CD4-positive, alpha-beta T cell treated with Interleukin-17A for 1 hour (primary cell): Measurements from ENCODE around the gene ADGRB3.
"Not testable (repeated sequence)": the region's sequence is repeated elsewhere in the genome, so short reads cannot be mapped to it uniquely, and the experiment has no call there.

ENCODE experiments used
- DNase-seq: peaks from one replicate; pipeline ENCODE4 v3.0.0-alpha.2; 2020

Gene ADGRB3

GRCh38 chr6:69383627-69384026 is 748.5 kb downstream of the ADGRB3 start:
- no peak for DNase-seq

- DNase-seq, result no peak
Observed at GRCh38 chr6:69386426-69386825, 751.3 kb downstream of the ADGRB3 start.

GRCh38 chr6:69390125-69390524 is 755.0 kb downstream of the ADGRB3 start:
- DNase-seq, result peak; percentile 4

- DNase-seq, result no peak
Observed at GRCh38 chr6:69391106-69391505, 756.0 kb downstream of the ADGRB3 start.

- DNase-seq, result no peak
Observed at GRCh38 chr6:69392745-69393144, 757.7 kb downstream of the ADGRB3 start.

GRCh38 chr6:69398311-69398710 is 763.2 kb downstream of the ADGRB3 start:
- DNase-seq, result no peak

GRCh38 chr6:69398729-69399128 is 763.6 kb downstream of the ADGRB3 start:
- no peak for DNase-seq

GRCh38 chr6:69408886-69409285 is 773.8 kb downstream of the ADGRB3 start:
- DNase-seq, result no peak

GRCh38 chr6:69416776-69417175 is 781.7 kb downstream of the ADGRB3 start:
- no peak for DNase-seq

- no peak for DNase-seq
Observed at GRCh38 chr6:69421269-69421668, 786.2 kb downstream of the ADGRB3 start.

- DNase-seq, result no peak
Observed at GRCh38 chr6:69422020-69422419, 786.9 kb downstream of the ADGRB3 start.

GRCh38 chr6:69422475-69422874 is 787.4 kb downstream of the ADGRB3 start:
- DNase-seq, result no peak

- DNase-seq, result no peak
Observed at GRCh38 chr6:69423785-69424184, 788.7 kb downstream of the ADGRB3 start.

- DNase-seq, result no peak
Observed at GRCh38 chr6:69424581-69424980, 789.5 kb downstream of the ADGRB3 start.

GRCh38 chr6:69427882-69428281 is 792.8 kb downstream of the ADGRB3 start:
- no peak for DNase-seq

- DNase-seq, result not testable (repeated sequence)
Observed at GRCh38 chr6:69432168-69432567, 797.1 kb downstream of the ADGRB3 start.

GRCh38 chr6:69433116-69433515 is 798.0 kb downstream of the ADGRB3 start:
- not testable (repeated sequence) for DNase-seq

- DNase-seq, result no peak
Observed at GRCh38 chr6:69438113-69438512, 803.0 kb downstream of the ADGRB3 start.
